H9 (cell line): ENCODE measurements around the gene EPHA3. TPM values are rescaled to one million over a fixed set of nuclear protein-coding genes. Genes with fewer than 3 reads are reported as not detected.

Source experiments
- DNase-seq: peaks from one replicate; pipeline ENCODE4 v3.0.0-alpha.2; 2017
- H2AFZ ChIP-seq: one replicate; pipeline ENCODE4 v1.6.1; 2013; ENCODE audit warnings: mild to moderate bottlenecking, low read length, control low read depth, moderate library complexity
- H2AK5ac ChIP-seq: 2 replicates; pipeline ENCODE4 v1.6.1; 2013; ENCODE audit warnings: low read length, control low read depth, mixed read lengths; ENCODE audit not compliant: insufficient read length
- H2BK120ac ChIP-seq: one replicate; pipeline ENCODE4 v1.6.1; 2013; ENCODE audit warnings: low read depth, mild to moderate bottlenecking, low read length, control low read depth, inconsistent platforms; ENCODE audit not compliant: poor library complexity, severe bottlenecking
- H2BK12ac ChIP-seq: 2 replicates; pipeline ENCODE4 v1.6.1; 2013; ENCODE audit warnings: low read length, control low read depth, mixed read lengths, low read depth; ENCODE audit not compliant: insufficient read length
- H2BK15ac ChIP-seq: 2 replicates; pipeline ENCODE4 v1.6.1; 2013; ENCODE audit warnings: low read depth, low read length, control low read depth
- H2BK20ac ChIP-seq: one replicate; pipeline ENCODE4 v1.6.1; 2013; ENCODE audit warnings: low read depth, mild to moderate bottlenecking, low read length, control low read depth, inconsistent platforms; ENCODE audit not compliant: poor library complexity, severe bottlenecking
- H2BK5ac ChIP-seq: 2 replicates; pipeline ENCODE4 v1.6.1; 2013; ENCODE audit warnings: low read length, control low read depth, mixed read lengths; ENCODE audit not compliant: insufficient read length
- H3K14ac ChIP-seq: 2 replicates; pipeline ENCODE4 v1.6.1; 2013; ENCODE audit warnings: low read length, control low read depth; ENCODE audit not compliant: insufficient read depth
- H3K18ac ChIP-seq: 2 replicates; pipeline ENCODE4 v1.6.1; 2013; ENCODE audit warnings: low read depth, mild to moderate bottlenecking, mixed read lengths, low read length, control low read depth; ENCODE audit not compliant: insufficient read length
- H3K23ac ChIP-seq: 2 replicates; pipeline ENCODE4 v1.6.1; 2013; ENCODE audit warnings: low read length, control low read depth, mixed read lengths, low read depth; ENCODE audit not compliant: insufficient read length
- H3K23me2 ChIP-seq: 2 replicates; pipeline ENCODE4 v1.6.1; 2013; ENCODE audit warnings: low read depth, mild to moderate bottlenecking, mixed read lengths, low read length, control low read depth; ENCODE audit not compliant: insufficient read length, poor library complexity, severe bottlenecking
- H3K27ac ChIP-seq: 2 replicates; pipeline ENCODE4 v1.5.1; 2013; ENCODE audit warnings: low read length, control low read depth, mixed read lengths, low read depth; ENCODE audit not compliant: insufficient read length
- H3K27me3 ChIP-seq: 2 replicates; pipeline ENCODE4 v1.6.1; 2013; ENCODE audit warnings: low read length, control low read depth, inconsistent platforms; ENCODE audit not compliant: insufficient read depth
- H3K4ac ChIP-seq: 2 replicates; pipeline ENCODE4 v1.6.1; 2013; ENCODE audit warnings: low read depth, mild to moderate bottlenecking, control low read depth, inconsistent platforms, low read length, moderate library complexity
- H3K4me1 ChIP-seq: 2 replicates; pipeline ENCODE4 v1.6.1; 2013; ENCODE audit warnings: low read length, control low read depth, inconsistent platforms; ENCODE audit not compliant: insufficient read depth
- H3K4me2 ChIP-seq: 2 replicates; pipeline ENCODE4 v1.6.1; 2013; ENCODE audit warnings: low read length, control low read depth, mixed read lengths; ENCODE audit not compliant: insufficient read length, insufficient read depth
- H3K56ac ChIP-seq: 2 replicates; pipeline ENCODE4 v1.6.1; 2013; ENCODE audit warnings: low read depth, mild to moderate bottlenecking, mixed read lengths, low read length, control low read depth; ENCODE audit not compliant: insufficient read length
- H3K79me1 ChIP-seq: 2 replicates; pipeline ENCODE4 v1.6.1; 2013; ENCODE audit warnings: low read depth, mild to moderate bottlenecking, moderate library complexity, low read length, control low read depth, inconsistent platforms; ENCODE audit not compliant: insufficient read depth, poor library complexity, severe bottlenecking
- H3K79me2 ChIP-seq: 2 replicates; pipeline ENCODE4 v1.6.1; 2013; ENCODE audit warnings: low read length, control low read depth, inconsistent platforms; ENCODE audit not compliant: insufficient read depth
- H3K9ac ChIP-seq: 2 replicates; pipeline ENCODE4 v1.6.1; 2013; ENCODE audit warnings: low read length, control low read depth, mixed read lengths; ENCODE audit not compliant: insufficient read length; ENCODE audit errors: extremely low read depth
- H3K9me3 ChIP-seq: one replicate; pipeline ENCODE4 v1.6.1; 2013; ENCODE audit warnings: low read depth, low read length, inconsistent platforms; ENCODE audit not compliant: control insufficient read depth
- H3T11ph ChIP-seq: one replicate; pipeline ENCODE4 v1.6.1; 2013; ENCODE audit warnings: mild to moderate bottlenecking, low read length, control low read depth, inconsistent platforms
- H4K20me1 ChIP-seq: one replicate; pipeline ENCODE4 v1.6.1; 2013; ENCODE audit not compliant: control insufficient read depth, insufficient read length, insufficient read depth
- H4K5ac ChIP-seq: 2 replicates; pipeline ENCODE4 v1.6.1; 2013; ENCODE audit warnings: low read depth, mild to moderate bottlenecking, mixed read lengths, low read length, control low read depth; ENCODE audit not compliant: insufficient read length
- H4K8ac ChIP-seq: replicated peaks from 2 replicates; pipeline ENCODE4 v1.6.1; 2013; ENCODE audit warnings: low read length, control low read depth, mixed read lengths, low read depth; ENCODE audit not compliant: insufficient read length
- H4K91ac ChIP-seq: 2 replicates; pipeline ENCODE4 v1.6.1; 2013; ENCODE audit warnings: low read depth, mild to moderate bottlenecking, moderate library complexity, mixed read lengths, low read length, control low read depth; ENCODE audit not compliant: insufficient read length
- H3K27ac Mint-ChIP-seq, 3 experiments: 2 replicates in 2 of 3; 3 replicates in 1 of 3; pipeline ENCODE4 v1.8.0; 2020 to 2021; ENCODE audit warnings: mixed read lengths in 3 of 3, mild to moderate bottlenecking in 1 of 3, moderate library complexity in 1 of 3
- H3K27me3 Mint-ChIP-seq: 2 replicates; pipeline ENCODE4 v1.8.0; 2021; ENCODE audit warnings: low read depth, mild to moderate bottlenecking, moderate library complexity, mixed read lengths
- H3K36me3 Mint-ChIP-seq, 3 experiments: 2 replicates in 2 of 3; 3 replicates in 1 of 3; pipeline ENCODE4 v1.8.0; 2020 to 2021; ENCODE audit warnings: low read depth in 3 of 3, mixed read lengths in 3 of 3; ENCODE audit not compliant: insufficient read depth in 1 of 3
- H3K4me1 Mint-ChIP-seq, 2 experiments: 2 replicates each; pipeline ENCODE4 v1.8.0; 2020; ENCODE audit warnings: mixed read lengths in 2 of 2
- H3K4me3 Mint-ChIP-seq, 2 experiments: 2 replicates in 1 of 2; 3 replicates in 1 of 2; pipeline ENCODE4 v1.8.0; 2020 to 2021; ENCODE audit warnings: mild to moderate bottlenecking in 2 of 2, mixed read lengths in 2 of 2, moderate library complexity in 1 of 2
- H3K9me3 Mint-ChIP-seq, 2 experiments: 2 replicates in 1 of 2; 3 replicates in 1 of 2; pipeline ENCODE4 v1.8.0; 2020; ENCODE audit warnings: mild to moderate bottlenecking in 2 of 2, mixed read lengths in 2 of 2, moderate library complexity in 1 of 2
- WGBS: extraction: QIAGEN DNeasy Blood & Tissue Kit; methylation state at CpG from one replicate; pipeline ENCODE4 v1.1.7; 2013; ENCODE audit warnings: missing lambda C conversion rate, low lambda C conversion rate, mixed read lengths; ENCODE audit not compliant: insufficient read length; ENCODE audit errors: extremely low coverage; 5-methylcytosine and 5-hydroxymethylcytosine counted together
- total RNA-seq: library from RNA; stranded (reverse); gene quantifications from 2 replicates; pipeline ENCODE4 v1.2.1, GENCODE V29; 2021
- TF ChIP-seq, protein P1 (sequence below): fragments of 200-600 bp; sonication (generic); conservative IDR thresholded peaks from 3 replicates; pipeline ENCODE4 v1.8.0; 2021; ENCODE audit warnings: antibody characterized with exemption, mild to moderate bottlenecking

Gene EPHA3
- total RNA-seq, 1 experiment from 2014 or later: 0.66 TPM

GRCh38 chr3:89414270-89414669 is 306.8 kb downstream of the EPHA3 start:
- no peak for DNase-seq
- Histone ChIP-seq H3K79me2 (no peaks in the 10 kb centered on the region), H3K9me3 (no peaks in the 10 kb centered on the region), H4K8ac (no peak overlapping the region), H4K5ac (no peak overlapping the region), H3K23me2 (no peaks in the 10 kb centered on the region), H2BK5ac (no peak overlapping the region), H2BK20ac (no peak overlapping the region), H3K4ac (no peak overlapping the region), H2AK5ac (no peak overlapping the region), H4K91ac (no peak overlapping the region), H3K79me1 (no peaks in the 10 kb centered on the region), H3K14ac (no peak overlapping the region), H2BK12ac (no peak overlapping the region), H3K23ac (no peak overlapping the region), H3K27me3 (no peaks in the 10 kb centered on the region), H2BK120ac (no peak overlapping the region), H3K27ac (no peak overlapping the region), H2BK15ac (no peak overlapping the region), H3K56ac (no peak overlapping the region), H3K18ac (no peak overlapping the region), H2AFZ (no peak overlapping the region), H3K9ac (no peak overlapping the region), H3T11ph (no peak overlapping the region), H3K4me1 (no peaks in the 10 kb centered on the region; the same call in 1 of the 2 replicates), H3K4me2 (no peak overlapping the region), H4K20me1 (no peaks in the 10 kb centered on the region)
- WGBS: no CpG with 5 or more reads among the region's 4 CpGs
- TF ChIP-seq, protein P1, sequence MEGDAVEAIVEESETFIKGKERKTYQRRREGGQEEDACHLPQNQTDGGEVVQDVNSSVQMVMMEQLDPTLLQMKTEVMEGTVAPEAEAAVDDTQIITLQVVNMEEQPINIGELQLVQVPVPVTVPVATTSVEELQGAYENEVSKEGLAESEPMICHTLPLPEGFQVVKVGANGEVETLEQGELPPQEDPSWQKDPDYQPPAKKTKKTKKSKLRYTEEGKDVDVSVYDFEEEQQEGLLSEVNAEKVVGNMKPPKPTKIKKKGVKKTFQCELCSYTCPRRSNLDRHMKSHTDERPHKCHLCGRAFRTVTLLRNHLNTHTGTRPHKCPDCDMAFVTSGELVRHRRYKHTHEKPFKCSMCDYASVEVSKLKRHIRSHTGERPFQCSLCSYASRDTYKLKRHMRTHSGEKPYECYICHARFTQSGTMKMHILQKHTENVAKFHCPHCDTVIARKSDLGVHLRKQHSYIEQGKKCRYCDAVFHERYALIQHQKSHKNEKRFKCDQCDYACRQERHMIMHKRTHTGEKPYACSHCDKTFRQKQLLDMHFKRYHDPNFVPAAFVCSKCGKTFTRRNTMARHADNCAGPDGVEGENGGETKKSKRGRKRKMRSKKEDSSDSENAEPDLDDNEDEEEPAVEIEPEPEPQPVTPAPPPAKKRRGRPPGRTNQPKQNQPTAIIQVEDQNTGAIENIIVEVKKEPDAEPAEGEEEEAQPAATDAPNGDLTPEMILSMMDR: no peak
- Mint-ChIP-seq H3K4me3 (no peak overlapping the region), H3K27ac (no peak overlapping the region), H3K36me3 (no peaks in the 10 kb centered on the region), H3K9me3 (no peaks in the 10 kb centered on the region), H3K4me1 (peaks cover 12 to 16% of the 10 kb centered on the region in 2 experiments), H3K27me3 (no peaks in the 10 kb centered on the region)
